HepG2 (cell line): Measurements from ENCODE around the gene DHX16. TPM values are rescaled to one million over a fixed set of nuclear protein-coding genes. Genes with fewer than 3 reads are reported as not detected.

Experiments used
- ATF7 ChIP-seq, 2 experiments: fragments of 450-650 bp in 1 of 2; sonication (generic) in 1 of 2; formaldehyde crosslinking in 1 of 2; IDR thresholded peaks; 2 replicates each; pipeline versions ENCODE4 v1.4.0 to v1.6.1; 2016 to 2020; ENCODE audit warnings: antibody characterized with exemption in 1 of 2, mild to moderate bottlenecking in 1 of 2, missing genetic modification reagents in 1 of 2
- CEBPG ChIP-seq: IDR thresholded peaks from 2 replicates; pipeline ENCODE4 v1.6.1; 2016
- MAX ChIP-seq: IDR thresholded peaks from 2 replicates; pipeline ENCODE4 v1.6.1; 2012; ENCODE audit warnings: inconsistent platforms
- NR2F6 ChIP-seq, 2 experiments: IDR thresholded peaks; 2 replicates each; pipeline ENCODE4 v1.6.1; 2016; ENCODE audit warnings: antibody characterized with exemption in 1 of 2, mild to moderate bottlenecking in 1 of 2
- PHF21A ChIP-seq: sonication (generic); formaldehyde crosslinking; IDR thresholded peaks from 2 replicates; pipeline ENCODE4 v1.5.0; 2020; ENCODE audit warnings: mild to moderate bottlenecking, missing genetic modification reagents
- POGK ChIP-seq: sonication (generic); formaldehyde crosslinking; conservative IDR thresholded peaks from 2 replicates; pipeline ENCODE4 v1.8.0; 2022; ENCODE audit warnings: mild to moderate bottlenecking, moderate library complexity, missing genetic modification reagents
- RBAK ChIP-seq: sonication (generic); formaldehyde crosslinking; IDR thresholded peaks from 2 replicates; pipeline ENCODE4 v1.5.1; 2020; ENCODE audit warnings: mild to moderate bottlenecking, missing genetic modification reagents
- SKIL ChIP-seq: sonication (generic); formaldehyde crosslinking; IDR thresholded peaks from 2 replicates; pipeline ENCODE4 v1.8.0; 2022; ENCODE audit warnings: missing genetic modification reagents, mild to moderate bottlenecking, moderate library complexity, borderline replicate concordance
- SNRNP70 ChIP-seq: fragments of 200-400 bp; formaldehyde crosslinking; IDR thresholded peaks from 2 replicates; pipeline ENCODE4 v1.6.1; 2017; ENCODE audit warnings: mild to moderate bottlenecking, low read depth, low read length, moderate library complexity
- SP2 ChIP-seq: sonication (generic); formaldehyde crosslinking; IDR thresholded peaks from 2 replicates; pipeline ENCODE4 v1.5.1; 2020; ENCODE audit warnings: mild to moderate bottlenecking, missing genetic modification reagents
- ZBTB44 ChIP-seq: sonication (generic); formaldehyde crosslinking; IDR thresholded peaks from 2 replicates; pipeline ENCODE4 v1.4.0; 2020; ENCODE audit warnings: missing genetic modification reagents
- ZEB1 ChIP-seq: IDR thresholded peaks from 2 replicates; pipeline ENCODE4 v1.6.1; 2012; ENCODE audit warnings: mild to moderate bottlenecking, low read depth, inconsistent platforms; ENCODE audit not compliant: insufficient replicate concordance
- ZMAT3 ChIP-seq: sonication (generic); formaldehyde crosslinking; conservative IDR thresholded peaks from 2 replicates; pipeline ENCODE4 v1.7.0; 2021; ENCODE audit warnings: missing genetic modification reagents
- ZMYM2 ChIP-seq: sonication (generic); formaldehyde crosslinking; IDR thresholded peaks from 2 replicates; pipeline ENCODE4 v1.8.0; 2022; ENCODE audit warnings: mild to moderate bottlenecking, missing genetic modification reagents
- ZMYM4 ChIP-seq: sonication (generic); formaldehyde crosslinking; IDR thresholded peaks from 2 replicates; pipeline ENCODE4 v1.8.1; 2023; ENCODE audit warnings: mild to moderate bottlenecking, missing genetic modification reagents
- ZNF383 ChIP-seq: sonication (generic); formaldehyde crosslinking; IDR thresholded peaks from 2 replicates; pipeline ENCODE4 v1.4.0; 2020; ENCODE audit warnings: missing genetic modification reagents, mild to moderate bottlenecking, borderline replicate concordance
- ZNF703 ChIP-seq: sonication (generic); formaldehyde crosslinking; IDR thresholded peaks from 2 replicates; pipeline ENCODE4 v1.5.1; 2020; ENCODE audit warnings: missing genetic modification reagents, mild to moderate bottlenecking, moderate library complexity, borderline replicate concordance
- ZNF879 ChIP-seq: sonication (generic); formaldehyde crosslinking; IDR thresholded peaks from 2 replicates; pipeline ENCODE4 v1.8.1; 2023; ENCODE audit warnings: missing genetic modification reagents
- polyA plus RNA-seq, 8 experiments: library from polyadenylated mRNA; depleted of rRNA in 3 of 8; stranded (reverse) in 7 of 8; unstranded in 1 of 8; fragments of >200 nt; fragmentation: Illumina TruSeq in 4 of 8; extraction: Trizol in 4 of 8; gene quantifications; 2 replicates each; pipeline versions ENCODE4 v1.2.1 to v1.2.3, GENCODE V29; 2011 to 2016; ENCODE audit warnings: low read depth in 4 of 8, missing spikeins in 1 of 8, mixed read lengths in 1 of 8; ENCODE audit not compliant: insufficient read depth in 1 of 8
- total RNA-seq, 5 experiments: library from RNA; depleted of rRNA; stranded (reverse); fragments of >200 nt; fragmentation: Illumina TruSeq; extraction: Trizol; gene quantifications; 2 replicates each; pipeline ENCODE4 v1.2.3, GENCODE V29; 2016; ENCODE audit warnings: low read depth in 1 of 5
- TF ChIP-seq, protein P1 (sequence below): sonication (generic); formaldehyde crosslinking; IDR thresholded peaks from 2 replicates; pipeline ENCODE4 v1.4.0; 2020; ENCODE audit warnings: missing genetic modification reagents, borderline replicate concordance

Gene DHX16
- total and polyA plus RNA-seq, 2 of the 13 experiments (the other 11 are each of a cell fraction or from before 2014, with no cell fraction given), result 57.0 to 58.5 TPM

- TF ChIP-seq, protein P1, sequence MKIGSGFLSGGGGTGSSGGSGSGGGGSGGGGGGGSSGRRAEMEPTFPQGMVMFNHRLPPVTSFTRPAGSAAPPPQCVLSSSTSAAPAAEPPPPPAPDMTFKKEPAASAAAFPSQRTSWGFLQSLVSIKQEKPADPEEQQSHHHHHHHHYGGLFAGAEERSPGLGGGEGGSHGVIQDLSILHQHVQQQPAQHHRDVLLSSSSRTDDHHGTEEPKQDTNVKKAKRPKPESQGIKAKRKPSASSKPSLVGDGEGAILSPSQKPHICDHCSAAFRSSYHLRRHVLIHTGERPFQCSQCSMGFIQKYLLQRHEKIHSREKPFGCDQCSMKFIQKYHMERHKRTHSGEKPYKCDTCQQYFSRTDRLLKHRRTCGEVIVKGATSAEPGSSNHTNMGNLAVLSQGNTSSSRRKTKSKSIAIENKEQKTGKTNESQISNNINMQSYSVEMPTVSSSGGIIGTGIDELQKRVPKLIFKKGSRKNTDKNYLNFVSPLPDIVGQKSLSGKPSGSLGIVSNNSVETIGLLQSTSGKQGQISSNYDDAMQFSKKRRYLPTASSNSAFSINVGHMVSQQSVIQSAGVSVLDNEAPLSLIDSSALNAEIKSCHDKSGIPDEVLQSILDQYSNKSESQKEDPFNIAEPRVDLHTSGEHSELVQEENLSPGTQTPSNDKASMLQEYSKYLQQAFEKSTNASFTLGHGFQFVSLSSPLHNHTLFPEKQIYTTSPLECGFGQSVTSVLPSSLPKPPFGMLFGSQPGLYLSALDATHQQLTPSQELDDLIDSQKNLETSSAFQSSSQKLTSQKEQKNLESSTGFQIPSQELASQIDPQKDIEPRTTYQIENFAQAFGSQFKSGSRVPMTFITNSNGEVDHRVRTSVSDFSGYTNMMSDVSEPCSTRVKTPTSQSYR, result peak; percentile 44; the same call in 1 of the 2 replicates
- TF ChIP-seq ZMAT3 (CRISPR knock-in tag) (peak; percentile 77), CEBPG (CRISPR knock-in tag) (peak; percentile 70), PHF21A (CRISPR knock-in tag) (no peak), ZNF879 (CRISPR knock-in tag) (no peak), NR2F6 (IDR thresholded peaks at IDR 0.05) (peak; percentile 33; the same call in 1 of the 2 replicates), NR2F6 (CRISPR knock-in tag; IDR thresholded peaks at IDR 0.05) (0 out of 2 replicates have a peak, but pooled peaks have one; percentile 8), POGK (CRISPR knock-in tag) (peak; percentile 58; the same call in 1 of the 2 replicates), ZBTB44 (no peak), SNRNP70 (no peak), ZNF703 (CRISPR knock-in tag) (no peak), ZNF383 (no peak), RBAK (0 out of 2 replicates have a peak, but pooled peaks have one; percentile 33), MAX (peak; percentile 79), ZMYM2 (CRISPR knock-in tag) (no peak), ATF7 (IDR thresholded peaks at IDR 0.05) (no peak), ATF7 (CRISPR knock-in tag; IDR thresholded peaks at IDR 0.05) (0 out of 2 replicates have a peak, but pooled peaks have one; percentile 33), ZEB1 (peak; percentile 43), ZMYM4 (CRISPR knock-in tag) (no peak), SKIL (0 out of 2 replicates have a peak, but pooled peaks have one; percentile 25), SP2 (CRISPR knock-in tag) (no peak)
These were observed 55.1 kb downstream of the DHX16 start, which contains the start of gene MRPS18B (continued) for GRCh38 chr6:30617565-30618269.
